BJ (cell line): ENCODE measurements around the gene NXT1. TPM values are rescaled to one million over a fixed set of nuclear protein-coding genes. Genes with fewer than 3 reads are reported as not detected.

Source experiments
- CTCF ChIA-PET: fragments of 350-600 bp; formaldehyde crosslinking; extraction: SDS; loops from one replicate; lab custom pipeline; 2021; ENCODE audit warnings: antibody characterized with exemption, inconsistent platforms; lab: Yijun Ruan, JAX
- POLR2A ChIA-PET: fragments of 300-600 bp; sonication (Branson Sonifier 250); formaldehyde crosslinking; extraction: SDS; loops from one replicate; lab custom pipeline; 2021; ENCODE audit warnings: antibody characterized with exemption; lab: Charles Lee
- DNase-seq: peaks from one replicate; pipeline ENCODE4 v3.0.0-alpha.2; 2011; ENCODE audit warnings: low read depth
- H3K27me3 ChIP-seq: 2 replicates; pipeline ENCODE4 v1.6.0; 2011; ENCODE audit warnings: low read length; ENCODE audit not compliant: control insufficient read depth, insufficient read depth
- H3K36me3 ChIP-seq: 2 replicates; pipeline ENCODE4 v1.5.1; 2011; ENCODE audit warnings: low read length; ENCODE audit not compliant: control insufficient read depth, insufficient read depth
- H3K4me3 ChIP-seq: 2 replicates; pipeline ENCODE4 v1.5.1; 2011; ENCODE audit warnings: low read depth, mild to moderate bottlenecking, control low read depth, low read length
- CTCF ChIP-seq: IDR thresholded peaks from 2 replicates; pipeline ENCODE4 v1.5.1; 2011; ENCODE audit warnings: low read depth, mild to moderate bottlenecking, control low read depth, inconsistent platforms, low read length, moderate library complexity; ENCODE audit not compliant: insufficient read depth
- polyA plus RNA-seq: library from polyadenylated mRNA; depleted of rRNA; stranded (reverse); fragments of >200 nt; gene quantifications from 2 replicates; pipeline ENCODE4 v1.2.3, GENCODE V29; 2011

NXT1 gene
- polyA plus RNA-seq, 1 experiment, result 24.2 TPM

GRCh38 chr20:23368316-23369071, 17.9 kb downstream of the NXT1 start:
- POLR2A ChIA-PET, result interaction anchor here (0.6 kb wide), 1 partner anchor 310 kb away, joined by 3 read pairs; no protein-coding TSS in a partner anchor
- H3K36me3 ChIP-seq, result peaks cover 18% of the 10 kb centered on the region
- CTCF ChIA-PET, result interaction anchor here (0.6 to 1.1 kb wide), 2 partner anchors 25 to 53 kb away, joined by 3 read pairs; partner anchors contain the start of gene NAPB
- no peak for TF ChIP-seq CTCF
- no peaks in the 10 kb centered on the region for H3K27me3 ChIP-seq
- H3K4me3 ChIP-seq, result no peak overlapping the region
- no peak for DNase-seq

- ChIA-PET CTCF (interaction anchor here (1.1 kb wide), 2 partner anchors 19 to 24 kb away, joined by 3 read pairs; no protein-coding TSS in a partner anchor), POLR2A (no interaction called here)
- DNase-seq, result no peak
- no peak for TF ChIP-seq CTCF
- Histone ChIP-seq H3K4me3 (no peak overlapping the region), H3K36me3 (peaks cover 19% of the 10 kb centered on the region), H3K27me3 (no peaks in the 10 kb centered on the region)
These were observed 18.7 kb downstream of the NXT1 start for GRCh38 chr20:23369072-23369823.

- Histone ChIP-seq H3K36me3 (peaks cover 17% of the 10 kb centered on the region), H3K27me3 (no peaks in the 10 kb centered on the region), H3K4me3 (no peak overlapping the region)
- ChIA-PET POLR2A (no interaction called here), CTCF (interaction anchor here (0.6 to 1.1 kb wide), 2 partner anchors 20 to 222 kb away, joined by 3 read pairs; no protein-coding TSS in a partner anchor)
- DNase-seq, result no peak
- no peak for TF ChIP-seq CTCF
These were observed 19.7 kb downstream of the NXT1 start for GRCh38 chr20:23370274-23370673.

- POLR2A ChIA-PET, result no interaction called here
- H3K36me3 ChIP-seq, result peaks cover 15% of the 10 kb centered on the region
- CTCF ChIA-PET, result no interaction called here
- H3K27me3 ChIP-seq, result no peaks in the 10 kb centered on the region
- DNase-seq, result no peak
- no peak for TF ChIP-seq CTCF
- H3K4me3 ChIP-seq, result no peak overlapping the region
These were observed 20.3 kb downstream of the NXT1 start for GRCh38 chr20:23370873-23371272.

- POLR2A ChIA-PET, result no interaction called here
- TF ChIP-seq CTCF, result no peak
These were observed 20.9 kb downstream of the NXT1 start for GRCh38 chr20:23371496-23371895.

More at GRCh38 chr20:23371496-23371895, 20.9 kb downstream of the NXT1 start:
- DNase-seq, result no peak
- CTCF ChIA-PET, result no interaction called here
- no peak overlapping the region for H3K4me3 ChIP-seq
- H3K36me3 ChIP-seq, result peaks cover 16% of the 10 kb centered on the region
- H3K27me3 ChIP-seq, result no peaks in the 10 kb centered on the region
